HAP-1 (cell line): ENCODE data around the gene BAZ1B.
A peak's percentile ranks its signal among the peaks of the same experiment; 100 is the strongest.

Experiments
- DNase-seq, 2 experiments: peaks; one replicate each; pipeline ENCODE4 v3.0.0-alpha.2; 2016 to 2020; ENCODE audit warnings: low spot score in 2 of 2
- H3K27me3 ChIP-seq: fragments of 250-450 bp; sonication (Bioruptor Pico); 2 replicates; pipeline ENCODE4 v1.5.1; 2020; ENCODE audit warnings: low read depth, mild to moderate bottlenecking, moderate library complexity
- H3K36me3 ChIP-seq: fragments of 250-450 bp; sonication (Bioruptor Pico); replicated peaks from 2 replicates; pipeline ENCODE4 v1.5.1; 2020; ENCODE audit warnings: mild to moderate bottlenecking
- H3K4me1 ChIP-seq: fragments of 250-450 bp; sonication (Bioruptor Pico); 2 replicates; pipeline ENCODE4 v1.5.1; 2020; ENCODE audit warnings: mild to moderate bottlenecking
- H3K4me3 ChIP-seq: fragments of 250-450 bp; sonication (Bioruptor Pico); 2 replicates; pipeline ENCODE4 v1.5.1; 2020; ENCODE audit warnings: mild to moderate bottlenecking, moderate library complexity
- H3K9me3 ChIP-seq: fragments of 250-450 bp; sonication (Bioruptor Pico); 2 replicates; pipeline ENCODE4 v1.5.1; 2020; ENCODE audit warnings: mild to moderate bottlenecking, moderate library complexity
- in situ Hi-C: fragments of 300-500 bp; cut with MboI; formaldehyde crosslinking; loops from 3 replicates; pipeline ENCODE4 v1.14.3; 2020; ENCODE audit warnings: low sequenced_read_pairs, inconsistent platforms, mixed read lengths

Gene BAZ1B

DNA sequence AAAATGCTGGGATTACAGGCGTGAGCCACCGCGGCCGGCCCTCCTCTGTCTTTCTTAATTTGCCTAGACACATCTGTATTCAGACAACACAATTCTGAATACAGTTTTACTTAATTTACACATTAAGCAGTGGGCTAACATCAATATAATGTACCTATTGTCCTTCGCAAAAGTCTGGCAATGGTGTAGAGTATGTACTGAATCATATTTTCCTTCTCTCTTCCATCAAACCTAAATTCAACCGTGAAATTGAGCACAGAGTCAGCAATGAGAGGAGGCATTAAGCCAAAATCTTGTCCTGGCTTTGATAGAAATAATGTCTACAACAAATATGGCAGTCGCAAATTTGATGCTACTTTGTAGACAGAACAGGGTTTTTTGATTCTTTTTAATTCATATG is 58.1 kb downstream of the BAZ1B start:
- in situ Hi-C loops = no loop called here
- Histone ChIP-seq H3K36me3 (peaks cover 93% of the 10 kb centered on the region), H3K4me1 (no peaks in the 10 kb centered on the region), H3K4me3 (no peak overlapping the region), H3K27me3 (no peaks in the 10 kb centered on the region), H3K9me3 (no peaks in the 10 kb centered on the region)
- no peak for DNase-seq

DNA sequence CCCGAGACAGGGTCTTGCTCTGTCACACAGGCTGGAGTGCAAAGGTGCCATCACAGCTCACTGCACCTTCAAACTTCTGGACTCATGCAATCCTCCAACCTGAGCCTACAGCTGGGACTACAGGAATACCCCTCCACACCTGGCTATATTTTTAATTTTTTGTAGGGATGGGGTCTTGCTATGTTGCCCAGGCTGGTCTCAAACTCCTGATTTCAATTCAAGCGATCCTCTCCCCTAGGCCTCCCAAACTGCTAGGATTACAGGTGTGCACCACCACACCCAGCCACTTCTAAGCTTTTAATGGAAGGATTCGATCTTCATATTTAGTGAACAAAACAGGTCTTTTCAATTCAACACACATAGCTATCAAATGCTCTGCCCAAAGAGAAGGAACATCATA is 58.8 kb downstream of the BAZ1B start:
- H3K36me3 ChIP-seq = peaks cover 93% of the 10 kb centered on the region
- no peaks in the 10 kb centered on the region for H3K4me1 ChIP-seq
- DNase-seq = no peak
- in situ Hi-C loops = no loop called here
- no peak overlapping the region for H3K4me3 ChIP-seq
- H3K27me3 ChIP-seq = no peaks in the 10 kb centered on the region
- no peaks in the 10 kb centered on the region for H3K9me3 ChIP-seq

DNA sequence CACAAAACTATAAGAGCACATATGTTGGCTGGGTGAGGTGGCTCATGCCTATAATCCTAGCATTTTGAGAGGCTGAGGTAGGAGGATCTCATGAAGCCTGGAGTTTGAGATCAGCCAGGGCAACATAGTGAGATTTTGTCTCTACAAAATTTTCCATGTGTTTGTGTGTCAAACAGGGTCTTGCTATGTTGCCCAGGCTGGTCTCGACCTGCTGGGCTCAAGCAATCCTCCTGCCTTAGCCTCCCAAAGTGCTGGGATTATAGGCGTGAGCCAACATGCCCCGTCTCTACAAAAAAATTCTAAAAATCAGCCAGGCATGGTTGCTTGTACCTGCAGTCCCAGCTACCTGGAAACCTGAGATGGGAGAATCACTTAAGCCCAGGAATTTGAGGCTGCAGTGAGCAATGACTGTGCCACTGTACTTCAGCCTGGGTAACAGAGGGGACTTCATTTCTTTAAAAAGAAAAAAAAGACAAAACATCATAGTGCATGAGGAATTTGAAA is 60.3 kb downstream of the BAZ1B start:
- DNase-seq = no peak
- Histone ChIP-seq H3K9me3 (no peaks in the 10 kb centered on the region), H3K36me3 (peaks cover 93% of the 10 kb centered on the region), H3K4me3 (no peak overlapping the region), H3K4me1 (no peaks in the 10 kb centered on the region), H3K27me3 (no peaks in the 10 kb centered on the region)
- in situ Hi-C loops = no loop called here

DNA sequence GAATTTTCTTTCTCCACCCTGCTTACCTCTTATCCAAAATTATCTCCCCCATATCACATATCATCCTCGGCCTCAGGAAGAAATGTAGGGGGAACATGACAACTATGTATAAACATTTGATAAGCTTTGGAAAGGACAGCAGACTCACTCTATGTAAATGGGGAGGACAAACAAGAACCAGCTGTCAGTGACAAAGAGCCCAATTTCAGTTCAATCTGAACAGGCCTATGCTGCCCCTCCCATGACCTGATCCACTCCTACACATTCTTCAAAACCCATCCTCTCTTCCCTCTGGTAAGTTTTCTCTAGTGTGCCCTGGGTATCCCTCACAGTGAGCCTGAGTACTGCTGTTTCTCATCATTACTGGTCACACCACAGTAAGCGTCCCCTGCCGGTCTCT is 67.7 kb downstream of the BAZ1B start:
- H3K9me3 ChIP-seq = no peaks in the 10 kb centered on the region
- in situ Hi-C loops = no loop called here
- H3K27me3 ChIP-seq = no peaks in the 10 kb centered on the region
- H3K4me1 ChIP-seq = no peaks in the 10 kb centered on the region
- no peak overlapping the region for H3K4me3 ChIP-seq
- no peak for DNase-seq
- peaks cover 87% of the 10 kb centered on the region for H3K36me3 ChIP-seq

DNA sequence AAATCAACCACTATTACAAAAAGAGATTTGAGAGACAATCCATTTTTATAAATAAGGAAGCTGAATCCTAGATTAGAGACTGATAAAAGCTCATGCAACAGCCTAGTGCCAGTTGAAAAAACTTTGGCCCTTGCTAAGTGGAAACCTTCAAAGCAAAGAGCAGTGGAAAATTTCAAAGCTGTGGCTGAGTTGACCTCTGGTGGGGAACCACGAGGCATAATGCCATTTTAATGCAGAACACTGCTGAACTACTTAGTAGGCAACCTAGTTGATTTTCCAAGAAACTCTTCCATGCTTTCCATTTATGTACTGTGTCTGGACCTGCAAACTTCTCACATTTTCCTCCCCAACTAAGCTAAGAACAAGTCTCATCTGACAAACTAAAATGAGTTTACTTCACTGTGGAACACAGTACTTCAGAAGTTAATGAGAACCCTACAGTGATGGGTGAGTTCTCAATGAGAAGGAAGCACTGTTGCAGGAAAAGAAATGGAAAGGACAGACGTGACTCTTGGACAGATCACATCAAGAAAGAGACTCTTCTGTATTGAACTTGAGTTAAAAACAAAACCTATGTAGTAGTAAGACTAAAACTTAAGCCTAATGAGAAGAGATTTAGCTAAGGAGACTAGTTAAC is 69.0 kb downstream of the BAZ1B start:
- H3K36me3 ChIP-seq = peaks cover 87% of the 10 kb centered on the region
- no peak for DNase-seq
- H3K4me1 ChIP-seq = no peaks in the 10 kb centered on the region
- no peaks in the 10 kb centered on the region for H3K27me3 ChIP-seq
- H3K9me3 ChIP-seq = no peaks in the 10 kb centered on the region
- H3K4me3 ChIP-seq = no peak overlapping the region
- in situ Hi-C loops = no loop called here

DNA sequence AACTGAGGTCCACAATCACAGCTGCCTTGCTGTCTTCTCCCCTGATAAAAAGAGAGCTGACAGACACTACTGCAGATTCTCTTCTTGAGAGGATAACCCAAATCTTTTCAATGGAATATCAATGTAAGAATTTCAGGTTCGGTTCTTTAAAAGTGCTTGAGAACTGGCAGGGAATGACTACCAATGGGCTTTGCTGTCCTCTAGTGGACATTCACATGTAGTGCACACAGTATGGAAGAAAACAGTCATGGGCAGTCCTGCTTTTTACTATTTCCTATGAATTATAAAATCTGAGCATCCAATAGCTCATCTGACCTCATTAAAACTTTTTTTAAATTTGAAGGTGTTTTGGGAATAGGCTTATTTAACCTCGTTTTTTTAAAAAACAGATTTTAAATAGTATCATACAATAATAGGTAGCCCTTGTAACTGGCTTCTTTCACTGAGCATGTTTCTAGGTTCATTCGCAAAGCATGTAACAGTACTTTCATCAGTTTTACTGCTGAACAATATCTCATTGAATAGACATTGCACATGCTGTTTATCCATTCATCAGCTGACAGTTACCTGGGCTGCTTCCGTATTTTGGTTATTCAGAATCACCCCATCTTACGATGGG is 70.2 kb downstream of the BAZ1B start:
- peak in 1 of 2 experiments; percentile 43 for DNase-seq
- Histone ChIP-seq H3K9me3 (no peaks in the 10 kb centered on the region), H3K27me3 (no peaks in the 10 kb centered on the region), H3K4me3 (no peak overlapping the region), H3K4me1 (no peaks in the 10 kb centered on the region), H3K36me3 (peaks cover 87% of the 10 kb centered on the region)
- in situ Hi-C loops = no loop called here

DNA sequence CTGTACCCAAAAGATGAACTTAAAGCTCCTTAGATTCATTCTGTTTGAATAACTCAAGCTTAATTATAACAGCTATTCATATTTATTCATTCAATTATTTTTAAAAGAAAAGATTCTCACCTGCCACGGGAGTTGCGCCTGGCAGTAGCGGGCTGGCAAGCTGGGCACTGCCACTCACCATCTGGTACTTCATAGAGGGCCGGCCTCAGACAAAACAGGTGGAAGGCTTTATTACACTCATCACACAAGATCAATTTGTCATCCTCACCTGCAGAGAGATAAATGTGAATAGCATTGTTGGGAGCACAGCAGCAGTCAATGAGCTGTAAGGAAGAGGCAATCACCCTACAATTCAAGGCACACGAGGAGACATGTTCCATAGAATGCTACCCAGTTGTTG is 72.7 kb downstream of the BAZ1B start:
- in situ Hi-C loops = no loop called here
- peaks cover 94% of the 10 kb centered on the region for H3K36me3 ChIP-seq
- no peaks in the 10 kb centered on the region for H3K4me1 ChIP-seq

DNA sequence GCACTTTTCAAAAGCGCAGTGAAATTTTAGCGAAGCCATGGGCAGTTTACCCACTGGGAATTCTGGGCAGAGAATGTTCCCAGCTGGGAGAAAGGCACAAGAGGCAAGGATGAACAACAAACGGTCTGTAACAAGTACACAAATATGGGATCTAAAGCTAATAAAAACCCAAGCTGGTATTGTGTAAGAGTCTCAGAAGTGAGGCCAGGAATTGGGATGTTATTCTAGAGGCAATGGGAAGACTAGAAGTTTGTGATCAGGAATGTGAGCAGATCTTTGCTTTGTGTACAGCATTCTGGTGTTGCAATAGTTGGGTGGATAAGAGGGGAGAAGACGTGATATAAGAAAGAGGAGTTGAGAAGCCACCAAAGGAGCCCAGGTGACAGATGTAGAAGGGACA is 73.5 kb downstream of the BAZ1B start:
- Histone ChIP-seq H3K27me3 (no peaks in the 10 kb centered on the region), H3K4me1 (no peaks in the 10 kb centered on the region), H3K9me3 (no peaks in the 10 kb centered on the region), H3K36me3 (peaks cover 96% of the 10 kb centered on the region), H3K4me3 (no peak overlapping the region)
- in situ Hi-C loops = no loop called here
- no peak for DNase-seq

More for the DNA sequence above, 72.7 kb downstream of the BAZ1B start:
- DNase-seq = no peak
- H3K4me3 ChIP-seq = no peak overlapping the region
- no peaks in the 10 kb centered on the region for H3K9me3 ChIP-seq
- H3K27me3 ChIP-seq = no peaks in the 10 kb centered on the region

DNA sequence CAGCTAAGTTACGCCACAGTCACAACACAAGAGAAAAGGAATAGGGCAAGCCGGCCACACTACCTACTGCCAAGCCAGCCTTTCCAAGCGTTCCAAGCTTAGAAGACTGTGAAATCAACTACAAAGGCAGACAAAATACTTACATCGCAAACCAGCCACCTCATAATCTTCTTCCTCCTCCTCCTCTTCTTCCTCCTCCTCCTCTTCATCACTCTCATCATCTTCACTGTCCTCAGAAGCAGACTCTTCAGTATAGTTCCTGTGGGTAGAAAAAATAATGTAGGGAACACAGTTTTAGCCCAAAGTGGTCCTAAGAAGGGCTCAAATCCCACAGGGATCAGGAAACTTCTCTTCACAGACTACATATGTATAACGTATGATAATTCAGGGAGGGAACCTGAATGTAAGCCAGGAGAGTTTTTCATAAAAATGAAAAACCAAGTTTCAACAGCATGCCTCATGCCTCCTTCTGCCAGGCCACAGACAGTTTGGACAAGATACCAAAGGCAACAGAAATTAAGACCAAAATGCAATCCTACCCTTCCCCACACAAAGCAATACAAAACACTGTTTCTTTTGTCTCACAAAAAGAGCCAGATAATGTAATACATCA is 74.9 kb downstream of the BAZ1B start:
- in situ Hi-C loops = no loop called here
- H3K27me3 ChIP-seq = no peaks in the 10 kb centered on the region
- DNase-seq = no peak
- no peaks in the 10 kb centered on the region for H3K9me3 ChIP-seq
- no peaks in the 10 kb centered on the region for H3K4me1 ChIP-seq
- peaks cover 99% of the 10 kb centered on the region for H3K36me3 ChIP-seq
- H3K4me3 ChIP-seq = no peak overlapping the region

DNA sequence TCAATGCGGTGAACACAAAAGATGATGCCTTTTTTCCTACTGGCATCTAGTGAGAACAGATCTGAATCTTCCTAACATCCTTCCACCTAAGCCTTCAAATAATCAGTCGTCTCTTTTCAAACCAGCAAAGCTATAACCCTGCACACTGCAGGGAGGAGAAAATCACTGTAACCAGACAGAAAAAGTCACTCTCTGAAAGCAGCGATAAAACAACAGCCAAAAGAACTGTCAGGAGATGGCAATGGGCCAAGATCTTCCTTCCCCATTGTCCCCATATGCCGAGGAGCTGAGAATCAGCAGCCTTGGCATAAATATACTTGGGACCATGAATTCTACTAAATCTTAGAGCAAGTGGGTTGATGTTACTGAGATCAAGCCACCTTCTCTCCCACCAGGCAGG is 75.4 kb downstream of the BAZ1B start:
- Histone ChIP-seq H3K9me3 (no peaks in the 10 kb centered on the region), H3K4me1 (no peaks in the 10 kb centered on the region), H3K27me3 (no peaks in the 10 kb centered on the region), H3K4me3 (no peak overlapping the region), H3K36me3 (peaks cover 98% of the 10 kb centered on the region)
- in situ Hi-C loops = no loop called here
- DNase-seq = no peak

DNA sequence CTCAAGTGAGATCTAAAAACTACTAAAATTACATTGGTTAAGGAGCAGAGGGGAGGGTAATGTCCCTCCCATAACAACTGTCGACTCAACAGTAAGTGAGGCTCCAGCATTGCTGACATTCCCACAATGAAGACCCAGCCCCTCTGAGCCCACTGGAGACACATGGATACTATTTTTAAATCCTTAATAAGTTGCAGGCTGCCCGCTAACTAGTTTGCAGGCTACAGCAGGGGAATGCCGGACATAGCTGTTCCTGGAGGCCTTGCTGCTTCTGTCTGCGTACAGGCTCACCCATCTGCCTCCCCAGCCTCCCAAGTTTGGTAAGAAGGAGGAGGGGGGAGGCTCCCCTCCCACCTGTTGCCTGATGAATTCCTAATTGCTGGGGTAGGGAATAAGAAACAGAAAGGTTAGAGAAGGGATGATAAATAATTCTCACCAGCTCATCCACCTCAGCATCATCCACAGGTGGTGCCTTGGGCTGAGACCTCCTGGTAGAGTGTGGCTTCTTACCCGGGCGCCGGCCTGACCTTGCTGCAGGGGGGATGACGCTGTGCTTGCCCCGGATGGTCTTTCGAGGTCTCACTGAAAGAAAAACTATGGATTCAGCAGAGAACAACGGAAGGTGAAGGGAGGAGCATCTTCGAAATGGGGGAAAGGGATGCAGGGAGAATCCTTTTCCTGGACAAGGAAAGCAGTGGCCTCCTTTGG is 78.4 kb downstream of the BAZ1B start:
- Histone ChIP-seq H3K27me3 (no peaks in the 10 kb centered on the region), H3K4me1 (no peaks in the 10 kb centered on the region), H3K9me3 (no peaks in the 10 kb centered on the region), H3K36me3 (peaks cover 93% of the 10 kb centered on the region), H3K4me3 (no peak overlapping the region)
- DNase-seq = no peak
- in situ Hi-C loops = no loop called here

DNA sequence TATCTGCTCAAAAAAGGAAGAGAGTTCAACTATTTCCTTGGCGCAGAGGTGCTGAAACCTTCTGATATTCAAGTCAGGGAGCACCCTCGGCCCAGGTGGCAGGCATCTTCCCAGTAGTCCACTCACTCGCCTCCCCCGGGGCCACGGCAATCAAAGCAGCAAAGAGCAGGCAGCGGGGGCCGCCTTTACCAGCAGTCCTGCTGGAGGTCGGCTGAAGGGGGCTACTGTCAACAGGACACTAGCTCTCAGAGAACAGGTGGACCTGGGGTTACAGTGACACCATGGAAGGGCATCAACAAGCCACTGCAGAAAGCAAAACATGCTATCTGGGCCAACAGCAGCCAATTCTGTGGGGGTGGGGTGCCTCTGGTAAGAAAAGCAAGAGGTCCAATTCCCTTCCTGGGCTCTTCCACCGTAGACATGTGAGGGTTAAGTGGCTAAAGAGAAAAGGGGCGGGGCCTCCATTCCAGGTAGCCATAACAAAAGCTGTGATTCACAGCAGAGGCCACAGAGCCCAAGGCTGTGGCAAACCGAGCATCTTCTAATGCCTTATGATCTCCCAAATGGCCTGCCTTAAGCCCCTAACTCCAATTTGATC is 79.1 kb downstream of the BAZ1B start:
- no peak for DNase-seq
- H3K4me1 ChIP-seq = no peaks in the 10 kb centered on the region
- H3K9me3 ChIP-seq = no peaks in the 10 kb centered on the region
- in situ Hi-C loops = no loop called here
- H3K36me3 ChIP-seq = peaks cover 86% of the 10 kb centered on the region
- no peak overlapping the region for H3K4me3 ChIP-seq
- no peaks in the 10 kb centered on the region for H3K27me3 ChIP-seq

DNA sequence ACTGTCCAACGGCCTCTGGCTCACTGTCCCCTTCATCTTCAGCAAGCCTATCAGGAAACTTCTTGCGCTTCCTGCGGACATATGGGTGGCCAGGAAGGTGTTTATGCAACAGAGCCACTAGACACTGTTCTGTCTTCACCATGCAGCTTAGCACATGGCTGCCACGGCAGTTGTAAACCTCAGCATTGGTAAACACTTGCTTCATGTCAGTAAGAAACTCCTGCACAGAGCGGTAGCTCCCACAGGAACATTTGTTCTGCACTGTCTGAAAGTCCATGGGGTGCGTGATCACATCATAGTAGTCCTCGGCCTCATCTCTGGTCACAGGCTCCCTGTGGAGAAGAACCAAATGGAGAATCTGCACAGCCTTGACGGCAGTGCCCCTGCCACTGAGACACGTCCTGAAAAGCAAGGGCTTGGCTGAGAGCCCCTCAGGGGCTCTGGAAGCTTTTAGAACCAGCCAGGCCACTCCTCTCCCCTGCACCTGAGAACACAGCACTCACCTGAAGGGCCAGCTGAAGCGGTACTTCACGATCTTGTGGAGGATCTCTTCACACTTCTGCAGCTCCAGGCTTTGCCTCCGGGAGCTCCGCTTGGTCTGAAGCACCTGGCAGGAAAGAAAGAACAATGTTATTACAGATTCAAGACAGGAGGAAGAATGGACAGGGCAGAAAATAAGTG is 79.7 kb downstream of the BAZ1B start:
- no peak for DNase-seq
- Histone ChIP-seq H3K4me3 (no peak overlapping the region), H3K9me3 (no peaks in the 10 kb centered on the region), H3K36me3 (peaks cover 79% of the 10 kb centered on the region), H3K27me3 (no peaks in the 10 kb centered on the region), H3K4me1 (no peaks in the 10 kb centered on the region)
- in situ Hi-C loops = no loop called here
